ENCODE data around the gene RGS14.

The RGS14 gene

DNA sequence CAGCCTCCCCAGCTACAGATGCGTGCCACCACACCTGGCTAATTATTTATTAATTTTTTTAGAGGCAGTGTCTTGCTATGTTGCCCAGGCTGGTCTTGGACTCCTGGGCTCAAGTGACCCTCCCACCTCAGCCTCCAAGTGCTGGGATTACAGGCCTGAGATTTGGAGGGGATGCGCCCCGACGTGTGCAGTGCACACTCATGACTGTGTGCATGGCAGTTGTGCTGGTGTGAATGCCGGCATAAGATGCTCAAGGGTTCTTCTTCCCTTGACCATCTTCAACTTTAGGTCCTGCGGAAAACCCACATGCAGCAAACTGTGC is 23.0 kb downstream of the RGS14 start:
- TF ChIP-seq, protein P1, sequence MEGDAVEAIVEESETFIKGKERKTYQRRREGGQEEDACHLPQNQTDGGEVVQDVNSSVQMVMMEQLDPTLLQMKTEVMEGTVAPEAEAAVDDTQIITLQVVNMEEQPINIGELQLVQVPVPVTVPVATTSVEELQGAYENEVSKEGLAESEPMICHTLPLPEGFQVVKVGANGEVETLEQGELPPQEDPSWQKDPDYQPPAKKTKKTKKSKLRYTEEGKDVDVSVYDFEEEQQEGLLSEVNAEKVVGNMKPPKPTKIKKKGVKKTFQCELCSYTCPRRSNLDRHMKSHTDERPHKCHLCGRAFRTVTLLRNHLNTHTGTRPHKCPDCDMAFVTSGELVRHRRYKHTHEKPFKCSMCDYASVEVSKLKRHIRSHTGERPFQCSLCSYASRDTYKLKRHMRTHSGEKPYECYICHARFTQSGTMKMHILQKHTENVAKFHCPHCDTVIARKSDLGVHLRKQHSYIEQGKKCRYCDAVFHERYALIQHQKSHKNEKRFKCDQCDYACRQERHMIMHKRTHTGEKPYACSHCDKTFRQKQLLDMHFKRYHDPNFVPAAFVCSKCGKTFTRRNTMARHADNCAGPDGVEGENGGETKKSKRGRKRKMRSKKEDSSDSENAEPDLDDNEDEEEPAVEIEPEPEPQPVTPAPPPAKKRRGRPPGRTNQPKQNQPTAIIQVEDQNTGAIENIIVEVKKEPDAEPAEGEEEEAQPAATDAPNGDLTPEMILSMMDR (IDR thresholded peaks at IDR 0.05; ENCODE audit: extremely low read depth, insufficient read depth, missing control alignments), result no peak

DNA sequence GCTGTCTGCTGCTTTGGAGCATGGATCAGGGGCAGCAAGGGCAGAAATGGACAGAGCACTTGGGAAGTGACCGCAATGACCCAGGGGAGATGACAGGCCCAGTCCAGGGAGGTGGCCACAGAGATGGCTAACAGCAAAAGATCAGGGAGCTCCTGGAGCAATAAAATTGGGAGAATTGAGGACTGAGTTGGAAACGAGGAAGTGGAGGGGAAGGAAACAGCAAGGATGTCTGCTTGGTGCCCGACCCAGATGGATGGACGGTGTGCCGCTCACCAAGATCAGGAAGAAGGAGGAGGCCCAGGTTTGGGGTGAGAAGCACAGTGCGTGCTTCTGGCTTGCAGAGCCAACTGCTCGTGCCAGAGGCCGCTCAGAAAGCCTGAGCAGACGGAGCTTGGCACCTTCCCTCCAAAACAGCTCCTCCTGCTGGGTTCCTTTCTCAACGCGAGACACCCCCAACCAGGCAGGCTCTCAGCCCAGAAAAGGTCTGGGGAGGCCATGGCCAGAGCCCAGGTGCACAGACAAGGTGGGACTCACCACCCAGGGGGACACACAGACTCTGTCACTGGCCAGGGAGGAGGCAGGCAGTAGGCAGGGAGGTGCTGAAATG is 24.8 kb downstream of the RGS14 start:
- TF ChIP-seq, protein P1 (IDR thresholded peaks at IDR 0.05; ENCODE audit: extremely low read depth, insufficient read depth, missing control alignments), result peak; percentile 14
- in situ Hi-C loops (cut with MboI; ENCODE audit: low pct_unique_long_range_greater_than_20kb, low sequenced_read_pairs, unreplicated experiment), result no loop called here
- no peak for DNase-seq (ENCODE audit: low spot score)

More for the DNA sequence above, 23.0 kb downstream of the RGS14 start:
- in situ Hi-C loops (cut with MboI; ENCODE audit: low pct_unique_long_range_greater_than_20kb, low sequenced_read_pairs, unreplicated experiment), result no loop called here
- no peak for DNase-seq (ENCODE audit: low spot score)

- in situ Hi-C loops (cut with MboI; ENCODE audit: low pct_unique_long_range_greater_than_20kb, low sequenced_read_pairs, unreplicated experiment), result no loop called here
Measured at GRCh38 chr5:177383181-177383580, 25.5 kb downstream of the RGS14 start.

GRCh38 chr5:177384134-177384533 is 26.4 kb downstream of the RGS14 start, which contains the start of gene SLC34A1:
SLC34A1 (plus strand) TSS chr5:177384434; CDS start chr5:177385742, 1,308 bp downstream.
- TF ChIP-seq, protein P1 (IDR thresholded peaks at IDR 0.05; ENCODE audit: extremely low read depth, insufficient read depth, missing control alignments), result no peak
- no peak for DNase-seq (ENCODE audit: low spot score)
- in situ Hi-C loops (cut with MboI; ENCODE audit: low pct_unique_long_range_greater_than_20kb, low sequenced_read_pairs, unreplicated experiment), result no loop called here

More at GRCh38 chr5:177383181-177383580, 25.5 kb downstream of the RGS14 start:
- DNase-seq (ENCODE audit: low spot score), result no peak
- TF ChIP-seq, protein P1 (IDR thresholded peaks at IDR 0.05; ENCODE audit: extremely low read depth, insufficient read depth, missing control alignments), result no peak

DNA sequence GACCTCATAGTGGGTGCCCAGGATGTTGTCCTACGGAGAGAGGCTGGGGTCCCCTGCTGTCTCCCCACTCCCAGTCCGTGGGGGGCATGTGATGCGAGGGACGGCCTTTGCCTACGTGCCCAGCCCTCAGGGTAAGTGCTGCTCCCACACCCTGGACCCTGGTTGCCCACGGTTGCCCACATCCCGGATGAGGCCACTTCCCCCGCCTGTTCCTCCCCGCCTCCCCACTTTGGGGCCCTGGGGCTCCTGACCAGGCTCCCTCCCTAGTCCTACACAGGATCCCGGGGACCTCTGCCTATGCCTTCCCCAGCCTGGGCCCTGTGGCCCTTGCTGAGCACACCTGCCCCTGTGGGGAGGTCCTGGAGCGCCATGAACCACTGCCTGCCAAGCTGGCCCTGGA is 28.0 kb downstream of the RGS14 start:
- in situ Hi-C loops (cut with MboI; ENCODE audit: low pct_unique_long_range_greater_than_20kb, low sequenced_read_pairs, unreplicated experiment), result no loop called here
- no peak for DNase-seq (ENCODE audit: low spot score)
- TF ChIP-seq, protein P1 (IDR thresholded peaks at IDR 0.05; ENCODE audit: extremely low read depth, insufficient read depth, missing control alignments), result no peak

- in situ Hi-C loops (cut with MboI; ENCODE audit: low pct_unique_long_range_greater_than_20kb, low sequenced_read_pairs, unreplicated experiment), result no loop called here
- TF ChIP-seq, protein P1 (IDR thresholded peaks at IDR 0.05; ENCODE audit: extremely low read depth, insufficient read depth, missing control alignments), result no peak
- DNase-seq (ENCODE audit: low spot score), result no peak
Measured at GRCh38 chr5:177386542-177386941, 28.8 kb downstream of the RGS14 start.
